GM12875 (cell line): Measurements from ENCODE around the gene MPP1.

Experiments
- H3K4me3 ChIP-seq: one replicate; pipeline ENCODE4 v1.5.1; 2011; ENCODE audit warnings: low read depth, low read length, control low read depth
- CTCF ChIP-seq: IDR thresholded peaks from 2 replicates; pipeline ENCODE4 v1.5.1; 2011; ENCODE audit warnings: low read depth, mild to moderate bottlenecking, control low read depth, inconsistent platforms, low read length, moderate library complexity, borderline replicate concordance; ENCODE audit not compliant: insufficient read depth

Gene MPP1

DNA sequence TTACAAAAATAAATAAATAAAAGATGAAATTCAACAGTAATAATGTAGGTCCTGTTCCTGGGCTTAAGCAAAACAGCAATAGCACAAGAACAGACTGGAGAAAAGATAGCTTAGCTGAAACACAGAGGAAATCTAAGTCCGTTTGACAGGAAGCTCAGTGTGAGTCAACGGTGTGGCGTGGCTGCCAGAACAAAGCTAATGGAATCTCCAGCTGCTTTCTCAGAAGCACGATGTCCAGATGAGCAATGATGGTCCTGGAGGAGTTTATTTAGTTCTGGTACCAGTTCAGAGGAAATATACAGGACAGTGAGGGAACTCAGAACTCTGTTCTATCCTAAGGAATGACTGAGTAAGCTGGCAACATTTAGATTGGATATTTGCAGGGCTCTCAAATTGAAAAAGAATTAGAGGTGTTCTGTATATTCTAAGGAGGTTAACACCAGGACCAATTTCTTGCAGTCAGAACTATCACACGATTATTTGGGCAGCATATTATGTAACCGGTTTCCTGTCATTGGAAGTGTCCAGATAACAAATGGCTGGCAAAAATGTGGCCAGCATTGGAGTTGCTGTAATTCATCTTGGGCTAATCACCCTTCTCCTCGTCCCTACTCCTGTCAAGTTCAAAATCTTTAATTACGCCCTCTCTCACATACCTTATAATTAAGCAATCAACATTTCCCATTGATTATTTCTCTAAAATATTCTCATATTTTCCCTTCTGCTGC lies 67.1 kb downstream of the MPP1 start:
- H3K4me3 ChIP-seq: no peak overlapping the region
- TF ChIP-seq CTCF: no peak

- TF ChIP-seq CTCF: no peak
- H3K4me3 ChIP-seq: no peak overlapping the region
Measured at GRCh38 chrX:154737136-154737535, 68.1 kb downstream of the MPP1 start.

DNA sequence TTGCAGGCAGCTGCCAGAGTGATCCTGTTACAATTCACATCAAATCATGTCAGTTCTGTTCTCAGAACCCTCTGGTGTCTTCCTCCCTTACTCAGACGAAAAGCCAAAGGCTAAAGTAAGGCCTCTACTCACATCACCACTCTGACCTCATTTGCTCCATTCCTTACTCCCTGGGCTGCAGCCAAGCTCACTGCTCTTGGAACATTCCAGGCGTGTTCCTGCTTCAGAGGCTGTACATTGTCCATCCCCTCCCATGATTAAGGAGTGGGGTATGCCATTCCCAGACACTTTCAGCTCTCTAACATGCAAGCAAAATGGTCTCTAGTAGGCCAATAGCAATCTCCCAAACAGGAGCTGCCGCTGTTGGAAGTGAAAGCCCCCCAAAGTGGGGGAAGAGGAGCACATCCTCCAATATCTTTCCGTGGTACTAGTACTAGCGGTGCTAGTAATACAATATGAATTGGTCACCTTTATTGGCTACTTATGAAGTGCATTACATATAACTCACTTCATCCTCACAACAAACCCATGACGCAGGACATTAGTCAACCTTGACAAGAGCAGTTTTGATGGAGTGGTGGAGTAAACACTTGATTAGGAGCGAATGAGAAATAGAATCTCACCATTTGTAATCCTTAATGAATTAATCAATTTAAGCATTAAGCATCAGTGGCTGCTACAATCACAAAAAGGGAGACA lies 69.4 kb downstream of the MPP1 start:
- H3K4me3 ChIP-seq: no peak overlapping the region
- TF ChIP-seq CTCF: no peak

GRCh38 chrX:154734061-154734781 lies 71.1 kb downstream of the MPP1 start:
- H3K4me3 ChIP-seq: no peak overlapping the region
- TF ChIP-seq CTCF: no peak

GRCh38 chrX:154733066-154733425 lies 72.2 kb downstream of the MPP1 start:
- H3K4me3 ChIP-seq: no peak overlapping the region

GRCh38 chrX:154732421-154733065 lies 72.7 kb downstream of the MPP1 start:
- TF ChIP-seq CTCF: no peak
- H3K4me3 ChIP-seq: no peak overlapping the region

More at GRCh38 chrX:154733066-154733425, 72.2 kb downstream of the MPP1 start:
- TF ChIP-seq CTCF: no peak
